Sigmoid colon (tissue), 7 donors: ENCODE data around the gene SPATA3. TPM values are rescaled to one million over a fixed set of nuclear protein-coding genes. Genes with fewer than 3 reads are reported as not detected.
A peak's percentile ranks its signal among the peaks of the same experiment; 100 is the strongest.

Experiments
- DNase-seq: peaks from one replicate; pipeline ENCODE4 v3.0.0-alpha.2; 2019
- H3K27ac ChIP-seq, 4 donors: fragments of 200-600 bp; sonication (generic); one replicate each; pipeline ENCODE4 v1.5.1; 2016 to 2019; ENCODE audit warnings: mild to moderate bottlenecking in 1 of 4
- H3K27me3 ChIP-seq, 3 donors: fragments of 200-600 bp; sonication (generic); one replicate each; pipeline ENCODE4 v1.5.1; 2019; ENCODE audit warnings: mild to moderate bottlenecking in 1 of 3
- H3K36me3 ChIP-seq, 4 donors: fragments of 200-600 bp; sonication (generic); one replicate each; pipeline ENCODE4 v1.5.1; 2016 to 2019
- H3K4me1 ChIP-seq, 4 donors: fragments of 200-600 bp; sonication (generic); one replicate each; pipeline ENCODE4 v1.5.1; 2017 to 2019
- H3K4me3 ChIP-seq, 4 donors: fragments of 200-600 bp; sonication (generic); one replicate each; pipeline ENCODE4 v1.5.1; 2017 to 2019; ENCODE audit warnings: mild to moderate bottlenecking in 2 of 4, moderate library complexity in 1 of 4
- H3K9me3 ChIP-seq, 4 donors: fragments of 200-600 bp in 3 of 4; sonication (generic) in 3 of 4; one replicate each; pipeline versions ENCODE4 v1.5.1 to v1.6.1; 2013 to 2019
- EP300 ChIP-seq, 4 donors: sonication (generic); formaldehyde crosslinking; IDR thresholded peaks; one replicate each; pipeline ENCODE4 v1.6.1; 2017; ENCODE audit warnings: antibody characterized with exemption in 4 of 4
- POLR2A ChIP-seq, 2 donors: fragments of 450-650 bp; IDR thresholded peaks; one replicate each; pipeline ENCODE4 v1.6.1; 2016; ENCODE audit warnings: antibody characterized with exemption in 2 of 2, mild to moderate bottlenecking in 2 of 2, moderate library complexity in 2 of 2
- POLR2AphosphoS5 ChIP-seq, 4 donors: sonication (generic); formaldehyde crosslinking; IDR thresholded peaks; one replicate each; pipeline ENCODE4 v1.6.1; 2017; ENCODE audit warnings: antibody characterized with exemption in 4 of 4
- WGBS, 2 donors: extraction: QIAGEN DNeasy Blood & Tissue Kit; methylation state at CpG; one replicate each; pipeline ENCODE4 v1.1.7; 2013; 5-methylcytosine and 5-hydroxymethylcytosine counted together
- intact Hi-C: fragments of 100-400 bp; cut with DNase I; formaldehyde crosslinking; loops from one replicate; pipeline ENCODE4 v1.15.1; 2023
- polyA plus RNA-seq, 3 donors: library from polyadenylated mRNA; stranded (reverse); fragments of 200-250 nt; gene quantifications; one replicate each; pipeline ENCODE4 v1.2.3, GENCODE V29; 2013
- total RNA-seq, 4 donors: library from RNA; depleted of rRNA; stranded (reverse); fragments of >200 nt; gene quantifications; one replicate each; pipeline ENCODE4 v1.1.0, GENCODE V29; 2016
- TF ChIP-seq, protein P1 (sequence below), 4 experiments: fragments of 450-650 bp in 3 of 4; fragments of 200-600 bp in 1 of 4; IDR thresholded peaks; one replicate each; pipeline ENCODE4 v1.5.1; 2016 to 2019; ENCODE audit warnings: antibody characterized with exemption in 4 of 4, mild to moderate bottlenecking in 3 of 4, moderate library complexity in 2 of 4
- donor health status: healthy with polysubstance abuse.
- donor health status: Bipolar disorder and iron deficiency.
- donor health status: healthy.

Gene SPATA3
- total and polyA plus RNA-seq, 7 donors: not detected

DNA sequence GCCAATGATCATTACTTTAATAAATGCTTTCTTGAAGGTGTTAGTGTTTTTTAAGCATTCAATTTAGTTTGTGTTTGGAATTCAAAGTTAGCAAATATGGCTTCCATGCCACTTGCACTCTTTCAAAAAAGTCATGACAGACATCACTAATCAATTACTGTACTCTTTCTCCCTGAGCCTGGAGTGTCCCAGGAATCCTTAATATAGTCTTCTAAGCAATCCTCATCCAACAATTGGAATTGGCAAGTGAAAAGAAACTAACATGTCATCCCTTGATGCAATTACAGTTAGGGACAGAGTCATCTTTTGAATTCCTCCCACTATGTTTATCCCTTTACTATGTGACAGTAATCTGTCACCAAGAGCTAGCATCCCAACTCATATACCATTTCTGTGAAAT lies 41.2 kb upstream of the SPATA3 start:
- Histone ChIP-seq H3K4me1 (peaks cover 0 to 11% (median 4%) of the 10 kb centered on the region in 4 donors), H3K4me3 (no peak overlapping the region), H3K9me3 (no peaks in the 10 kb centered on the region), H3K27ac (no peak overlapping the region), H3K27me3 (peaks cover 0 to 38% (median 3%) of the 10 kb centered on the region in 3 donors), H3K36me3 (no peaks in the 10 kb centered on the region)
- TF ChIP-seq, protein P1, sequence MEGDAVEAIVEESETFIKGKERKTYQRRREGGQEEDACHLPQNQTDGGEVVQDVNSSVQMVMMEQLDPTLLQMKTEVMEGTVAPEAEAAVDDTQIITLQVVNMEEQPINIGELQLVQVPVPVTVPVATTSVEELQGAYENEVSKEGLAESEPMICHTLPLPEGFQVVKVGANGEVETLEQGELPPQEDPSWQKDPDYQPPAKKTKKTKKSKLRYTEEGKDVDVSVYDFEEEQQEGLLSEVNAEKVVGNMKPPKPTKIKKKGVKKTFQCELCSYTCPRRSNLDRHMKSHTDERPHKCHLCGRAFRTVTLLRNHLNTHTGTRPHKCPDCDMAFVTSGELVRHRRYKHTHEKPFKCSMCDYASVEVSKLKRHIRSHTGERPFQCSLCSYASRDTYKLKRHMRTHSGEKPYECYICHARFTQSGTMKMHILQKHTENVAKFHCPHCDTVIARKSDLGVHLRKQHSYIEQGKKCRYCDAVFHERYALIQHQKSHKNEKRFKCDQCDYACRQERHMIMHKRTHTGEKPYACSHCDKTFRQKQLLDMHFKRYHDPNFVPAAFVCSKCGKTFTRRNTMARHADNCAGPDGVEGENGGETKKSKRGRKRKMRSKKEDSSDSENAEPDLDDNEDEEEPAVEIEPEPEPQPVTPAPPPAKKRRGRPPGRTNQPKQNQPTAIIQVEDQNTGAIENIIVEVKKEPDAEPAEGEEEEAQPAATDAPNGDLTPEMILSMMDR (IDR thresholded peaks at IDR 0.05): no peak
- TF ChIP-seq POLR2AphosphoS5 (IDR thresholded peaks at IDR 0.05) (no peak), EP300 (IDR thresholded peaks at IDR 0.05) (no peak), POLR2A (IDR thresholded peaks at IDR 0.05) (no peak)
- intact Hi-C loops: no loop called here
- no peak for DNase-seq

DNA sequence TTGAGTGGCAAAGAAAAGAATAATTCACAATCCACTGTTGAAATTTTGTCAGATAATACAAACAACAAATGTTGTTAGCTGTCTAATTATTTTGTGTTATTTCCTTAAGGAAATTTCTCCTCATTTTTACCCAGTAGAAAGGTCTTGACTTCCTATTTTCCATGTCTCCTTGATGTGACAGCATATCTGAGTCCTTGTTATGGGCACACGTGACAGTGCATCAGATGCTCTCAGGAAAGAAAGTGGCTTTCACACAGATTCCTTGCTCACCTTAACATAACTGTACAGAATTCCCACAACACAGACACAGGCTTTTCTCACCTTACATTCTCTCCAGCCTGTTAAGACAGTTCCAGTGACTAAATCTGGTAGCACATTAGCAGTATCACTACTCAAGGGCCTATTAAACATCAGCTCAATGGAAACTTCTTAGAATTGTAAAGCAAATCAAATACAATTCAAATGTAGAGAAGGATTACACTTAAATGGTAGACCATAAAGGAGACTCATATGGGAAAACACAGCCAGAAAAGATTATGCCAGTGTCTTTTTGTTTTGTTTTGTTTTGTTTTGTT lies 40.7 kb upstream of the SPATA3 start:
- Histone ChIP-seq H3K4me1 (peaks cover 0 to 11% (median 4%) of the 10 kb centered on the region in 4 donors), H3K27me3 (peaks cover 0 to 38% (median 3%) of the 10 kb centered on the region in 3 donors), H3K9me3 (no peaks in the 10 kb centered on the region), H3K4me3 (no peak overlapping the region), H3K27ac (no peak overlapping the region), H3K36me3 (no peaks in the 10 kb centered on the region)
- DNase-seq: no peak
- WGBS, 2 donors: 92 to 95% methylated on average over 1 of the region's 1 CpG
- intact Hi-C loops: no loop called here
- TF ChIP-seq POLR2A (IDR thresholded peaks at IDR 0.05) (no peak), POLR2AphosphoS5 (IDR thresholded peaks at IDR 0.05) (no peak), EP300 (IDR thresholded peaks at IDR 0.05) (no peak)
- TF ChIP-seq, protein P1 (IDR thresholded peaks at IDR 0.05): no peak

DNA sequence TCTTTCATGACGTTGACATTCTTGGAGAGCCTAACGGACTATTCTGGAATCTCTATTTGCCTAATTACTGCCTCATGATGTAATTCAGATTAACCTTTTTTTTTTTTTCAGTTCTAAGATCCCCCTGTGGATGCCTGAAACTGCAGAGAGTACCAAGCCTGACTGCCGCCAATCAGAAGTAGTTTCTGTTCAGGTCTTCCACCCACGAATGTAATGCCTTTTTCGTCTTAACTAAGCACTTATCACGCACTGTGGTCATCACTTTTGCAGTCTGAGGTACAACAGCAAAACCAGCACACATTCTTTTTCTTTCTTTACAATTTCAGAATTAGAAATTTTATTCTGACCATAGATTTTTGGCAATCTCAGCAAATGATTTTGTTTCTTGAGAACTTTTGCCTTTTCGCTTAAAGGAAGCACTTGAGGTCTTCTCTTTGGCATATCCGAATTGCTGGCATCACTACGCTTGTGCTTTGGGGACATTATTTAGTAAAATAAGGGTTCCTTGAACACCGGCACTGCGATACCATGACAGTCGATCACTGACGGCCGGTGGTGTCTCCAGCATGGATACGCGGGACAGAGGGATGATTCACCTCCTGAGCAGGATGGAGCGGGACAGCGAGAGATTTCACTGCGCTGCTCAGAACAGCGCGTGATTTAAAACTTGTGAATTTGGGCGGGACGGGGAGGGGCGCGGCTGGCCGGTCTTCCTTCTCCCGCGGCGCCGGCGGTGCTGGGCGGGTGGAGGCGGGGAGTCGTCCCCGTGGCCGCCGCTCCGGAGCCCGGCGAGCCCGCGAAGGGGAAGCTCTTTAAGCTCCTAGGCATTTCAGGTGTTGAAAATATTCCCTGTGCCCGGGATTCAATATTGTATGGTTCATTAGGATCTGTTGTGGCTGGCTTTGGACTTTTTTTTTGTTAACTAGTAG lies 38.8 kb upstream of the SPATA3 start:
- 8 to 17% methylated on average over 43 of the region's 43 CpGs for WGBS, 2 donors
- intact Hi-C loops: no loop called here
- DNase-seq: no peak

DNA sequence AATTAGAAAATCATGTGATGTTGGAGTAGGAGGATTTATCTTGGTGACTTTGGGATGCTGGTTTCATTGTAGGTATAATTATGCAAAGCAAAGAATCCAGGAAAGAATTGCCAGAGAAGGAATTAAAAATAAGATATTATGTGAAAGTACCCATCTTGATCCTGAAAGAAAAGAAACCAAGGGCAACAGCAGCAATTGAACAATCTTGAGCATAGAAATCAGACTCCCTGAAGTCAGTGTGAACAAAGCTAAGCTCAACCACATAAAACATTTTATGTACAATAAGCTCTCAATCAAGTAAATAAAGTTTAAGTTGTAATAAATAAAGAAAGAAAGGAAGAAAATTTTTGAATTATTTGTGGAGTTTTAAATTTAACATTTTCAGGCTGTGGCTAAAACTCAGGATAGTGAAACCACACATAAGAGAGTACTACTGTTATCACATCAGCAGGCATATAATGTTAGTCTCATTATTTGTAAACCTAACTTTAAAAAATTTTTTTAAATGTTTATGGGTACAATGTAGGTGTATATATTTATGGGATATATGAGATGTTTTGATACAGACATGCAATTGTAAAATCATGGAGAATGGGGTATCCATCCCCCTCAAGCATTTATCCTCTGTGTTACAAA lies 38.0 kb upstream of the SPATA3 start:
- H3K4me3 ChIP-seq: peak overlapping the region in 3 of 4 donors; percentile 28 to 39 (median 34)
- H3K9me3 ChIP-seq: no peaks in the 10 kb centered on the region
- no peaks in the 10 kb centered on the region for H3K36me3 ChIP-seq
- peaks cover 0 to 38% (median 3%) of the 10 kb centered on the region in 3 donors for H3K27me3 ChIP-seq
- no peak for DNase-seq
- intact Hi-C loops: no loop called here
- H3K27ac ChIP-seq: no peak overlapping the region
- TF ChIP-seq EP300 (IDR thresholded peaks at IDR 0.05) (no peak), POLR2AphosphoS5 (IDR thresholded peaks at IDR 0.05) (no peak), POLR2A (IDR thresholded peaks at IDR 0.05) (no peak)
- H3K4me1 ChIP-seq: peaks cover 0 to 11% (median 4%) of the 10 kb centered on the region in 4 donors

More for the DNA sequence above, 38.8 kb upstream of the SPATA3 start:
- H3K9me3 ChIP-seq: no peaks in the 10 kb centered on the region
- TF ChIP-seq EP300 (IDR thresholded peaks at IDR 0.05): no peak
- TF ChIP-seq POLR2AphosphoS5 (IDR thresholded peaks at IDR 0.05): no peak
- TF ChIP-seq, protein P1 (IDR thresholded peaks at IDR 0.05): no peak
- no peak for TF ChIP-seq POLR2A (IDR thresholded peaks at IDR 0.05)
- peaks cover 0 to 38% (median 3%) of the 10 kb centered on the region in 3 donors for H3K27me3 ChIP-seq
- H3K4me3 ChIP-seq: peak overlapping the region in 3 of 4 donors; percentile 28 to 39 (median 34)
- H3K36me3 ChIP-seq: no peaks in the 10 kb centered on the region
- H3K27ac ChIP-seq: no peak overlapping the region
- H3K4me1 ChIP-seq: peaks cover 0 to 11% (median 4%) of the 10 kb centered on the region in 4 donors
